Natural killer cell (primary cell): Measurements from ENCODE around the gene SCAP. TPM values are rescaled to one million over a fixed set of nuclear protein-coding genes. Genes with fewer than 3 reads are reported as not detected.

Experiments
- ATAC-seq, 3 donors: fragments of 150-1000 bp in 2 of 3; fragments of 200-7000 bp in 1 of 3; cut with Tn5 transposase; 1 replicate in 1 of 3; 2 replicates in 2 of 3; pipeline ENCODE4 v1.10.0; 2021; ENCODE audit warnings: mild to moderate bottlenecking in 2 of 3, moderate library complexity in 2 of 3
- DNase-seq, 2 donors: peaks; one replicate each; pipeline versions ENCODE4 v3.0.0 to v3.0.0-alpha.2; 2013 to 2021; ENCODE audit warnings: mixed read lengths in 1 of 2
- H3K27ac ChIP-seq: one replicate; pipeline ENCODE4 v1.5.1; 2013; ENCODE audit warnings: mild to moderate bottlenecking, low read length
- H3K27me3 ChIP-seq: one replicate; pipeline ENCODE4 v1.6.1; 2013; ENCODE audit warnings: low read length; ENCODE audit not compliant: control insufficient read depth, insufficient read depth
- H3K36me3 ChIP-seq: one replicate; pipeline ENCODE4 v1.6.1; 2013; ENCODE audit warnings: low read length; ENCODE audit not compliant: control insufficient read depth, insufficient read depth
- H3K4me1 ChIP-seq: one replicate; pipeline ENCODE4 v1.6.1; 2013; ENCODE audit warnings: low read length; ENCODE audit not compliant: control insufficient read depth, insufficient read depth
- H3K4me3 ChIP-seq: one replicate; pipeline ENCODE4 v1.5.1; 2013; ENCODE audit warnings: low read length
- H3K9me3 ChIP-seq: one replicate; pipeline ENCODE4 v1.6.1; 2013; ENCODE audit warnings: low read length; ENCODE audit not compliant: control insufficient read depth, insufficient read depth
- H3K27ac Mint-ChIP-seq, 2 donors: one replicate each; pipeline ENCODE4 v1.8.0; 2022; ENCODE audit warnings: mild to moderate bottlenecking in 2 of 2, mixed read lengths in 2 of 2, moderate library complexity in 1 of 2
- H3K27me3 Mint-ChIP-seq, 2 donors: one replicate each; pipeline ENCODE4 v1.8.0; 2022; ENCODE audit warnings: low read depth in 2 of 2, mixed read lengths in 2 of 2
- H3K36me3 Mint-ChIP-seq: one replicate; pipeline ENCODE4 v1.8.0; 2022; ENCODE audit warnings: mixed read lengths
- H3K4me1 Mint-ChIP-seq, 2 donors: one replicate each; pipeline ENCODE4 v1.8.0; 2022; ENCODE audit warnings: mixed read lengths in 2 of 2
- H3K4me3 Mint-ChIP-seq: one replicate; pipeline ENCODE4 v1.8.0; 2022; ENCODE audit warnings: mild to moderate bottlenecking, moderate library complexity, mixed read lengths
- H3K9me3 Mint-ChIP-seq, 2 donors: one replicate each; pipeline ENCODE4 v1.8.0; 2022; ENCODE audit warnings: mixed read lengths in 2 of 2
- CTCF ChIP-seq: fragments of 200-600 bp; IDR thresholded peaks from one replicate; pipeline ENCODE4 v1.8.0; 2022; ENCODE audit warnings: antibody characterized with exemption
- WGBS: methylation state at CpG from one replicate; pipeline ENCODE4 v1.1.7; 2013; ENCODE audit warnings: missing lambda C conversion rate; ENCODE audit not compliant: insufficient coverage; 5-methylcytosine and 5-hydroxymethylcytosine counted together
- intact Hi-C: fragments of 100-400 bp; cut with micrococcal nuclease; formaldehyde crosslinking; loops from one replicate; pipeline ENCODE4 v1.14.2; 2022
- total RNA-seq, 4 donors: library from RNA; stranded (reverse); fragments of 120-200 nt in 1 of 4; gene quantifications; one replicate each; pipeline versions ENCODE4 v1.2.3 to v1.2.4, GENCODE V29; 2013 to 2022

SCAP gene
- total RNA-seq, 3 donors from 2014 or later (not counting 1 experiment from before 2014, with no cell fraction given) = 63.9 to 104 (median 82.7) TPM

GRCh38 chr3:47432673-47433072 lies 43.1 kb downstream of the SCAP start:
- ATAC-seq = no peak
- no peak for DNase-seq
- no peak overlapping the region for H3K4me3 ChIP-seq
- H3K27me3 ChIP-seq = no peaks in the 10 kb centered on the region
- intact Hi-C loops = no loop called here
- whole genome bisulfite sequencing = 97% methylated on average over 2 of the region's 2 CpGs
- peaks cover 54% of the 10 kb centered on the region for H3K36me3 ChIP-seq
- H3K27ac Mint-ChIP-seq = no peak overlapping the region
- H3K4me3 Mint-ChIP-seq = no peak overlapping the region
- H3K9me3 Mint-ChIP-seq = no peaks in the 10 kb centered on the region
- peaks cover 21 to 30% of the 10 kb centered on the region in 2 donors for H3K4me1 Mint-ChIP-seq
- peaks cover 12% of the 10 kb centered on the region for H3K36me3 Mint-ChIP-seq
- no peaks in the 10 kb centered on the region for H3K27me3 Mint-ChIP-seq
- H3K9me3 ChIP-seq = no peaks in the 10 kb centered on the region
- no peak for TF ChIP-seq CTCF
- peaks cover 4% of the 10 kb centered on the region for H3K4me1 ChIP-seq
- H3K27ac ChIP-seq = no peak overlapping the region

- H3K9me3 Mint-ChIP-seq = no peaks in the 10 kb centered on the region
- WGBS = 74% methylated on average over 2 of the region's 3 CpGs
- Histone ChIP-seq H3K27ac (no peak overlapping the region), H3K9me3 (no peaks in the 10 kb centered on the region), H3K27me3 (no peaks in the 10 kb centered on the region), H3K36me3 (peaks cover 56% of the 10 kb centered on the region), H3K4me1 (peaks cover 4% of the 10 kb centered on the region), H3K4me3 (no peak overlapping the region)
- H3K36me3 Mint-ChIP-seq = peaks cover 12% of the 10 kb centered on the region
- no peak overlapping the region for H3K4me3 Mint-ChIP-seq
- DNase-seq (no peak), ATAC-seq (no peak)
- intact Hi-C loops = no loop called here
- H3K4me1 Mint-ChIP-seq = peaks cover 21 to 30% of the 10 kb centered on the region in 2 donors
- TF ChIP-seq CTCF = no peak
- H3K27me3 Mint-ChIP-seq = no peaks in the 10 kb centered on the region
- no peak overlapping the region for H3K27ac Mint-ChIP-seq
Observed at GRCh38 chr3:47431225-47431624, 44.5 kb downstream of the SCAP start.

GRCh38 chr3:47430606-47431005 lies 45.1 kb downstream of the SCAP start:
- WGBS = 97% methylated on average over 7 of the region's 7 CpGs
- no peaks in the 10 kb centered on the region for H3K27me3 ChIP-seq
- ATAC-seq = no peak
- Mint-ChIP-seq H3K27me3 (no peaks in the 10 kb centered on the region), H3K4me3 (no peak overlapping the region), H3K4me1 (peaks cover 21 to 30% of the 10 kb centered on the region in 2 donors), H3K9me3 (no peaks in the 10 kb centered on the region), H3K36me3 (peaks cover 12% of the 10 kb centered on the region), H3K27ac (no peak overlapping the region)
- H3K36me3 ChIP-seq = peaks cover 62% of the 10 kb centered on the region
- TF ChIP-seq CTCF = no peak
- DNase-seq = no peak
- intact Hi-C loops = no loop called here
- H3K4me3 ChIP-seq = no peak overlapping the region
- no peak overlapping the region for H3K27ac ChIP-seq
- H3K9me3 ChIP-seq = no peaks in the 10 kb centered on the region
- H3K4me1 ChIP-seq = peaks cover 4% of the 10 kb centered on the region
